ENCODE results near the gene OVOL1. TPM values are rescaled to one million over a fixed set of nuclear protein-coding genes. Genes with fewer than 3 reads are reported as not detected.
A peak's percentile ranks its signal among the peaks of the same experiment; 100 is the strongest.

The OVOL1 gene
- total RNA-seq, 1 donor from 2014 or later = 49.0 TPM

DNA sequence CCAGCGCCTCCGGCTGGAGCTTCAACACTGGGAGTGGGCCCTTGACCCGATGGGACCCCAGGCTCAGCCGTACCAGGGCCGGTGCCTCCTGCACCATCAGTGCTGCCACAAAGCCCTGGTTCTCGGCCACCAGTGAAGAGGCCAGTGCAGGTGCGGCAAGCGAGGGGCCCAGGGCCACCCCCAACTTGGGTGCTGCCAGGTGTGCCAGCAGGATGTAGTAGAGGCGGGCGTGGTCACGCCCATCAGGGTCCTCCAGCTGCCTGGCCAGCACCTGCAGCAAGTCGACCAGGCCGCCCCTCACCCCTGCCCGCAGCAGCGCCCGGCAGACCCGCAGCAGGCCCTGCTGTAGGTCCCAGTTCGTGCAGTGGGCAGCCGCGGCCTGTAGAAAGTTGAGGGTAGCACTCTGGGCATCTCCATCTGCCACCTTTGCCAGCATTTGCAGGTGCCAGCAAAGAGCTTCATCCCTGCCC lies 8.4 kb upstream of the OVOL1 start:
- ATAC-seq = no peak

DNA sequence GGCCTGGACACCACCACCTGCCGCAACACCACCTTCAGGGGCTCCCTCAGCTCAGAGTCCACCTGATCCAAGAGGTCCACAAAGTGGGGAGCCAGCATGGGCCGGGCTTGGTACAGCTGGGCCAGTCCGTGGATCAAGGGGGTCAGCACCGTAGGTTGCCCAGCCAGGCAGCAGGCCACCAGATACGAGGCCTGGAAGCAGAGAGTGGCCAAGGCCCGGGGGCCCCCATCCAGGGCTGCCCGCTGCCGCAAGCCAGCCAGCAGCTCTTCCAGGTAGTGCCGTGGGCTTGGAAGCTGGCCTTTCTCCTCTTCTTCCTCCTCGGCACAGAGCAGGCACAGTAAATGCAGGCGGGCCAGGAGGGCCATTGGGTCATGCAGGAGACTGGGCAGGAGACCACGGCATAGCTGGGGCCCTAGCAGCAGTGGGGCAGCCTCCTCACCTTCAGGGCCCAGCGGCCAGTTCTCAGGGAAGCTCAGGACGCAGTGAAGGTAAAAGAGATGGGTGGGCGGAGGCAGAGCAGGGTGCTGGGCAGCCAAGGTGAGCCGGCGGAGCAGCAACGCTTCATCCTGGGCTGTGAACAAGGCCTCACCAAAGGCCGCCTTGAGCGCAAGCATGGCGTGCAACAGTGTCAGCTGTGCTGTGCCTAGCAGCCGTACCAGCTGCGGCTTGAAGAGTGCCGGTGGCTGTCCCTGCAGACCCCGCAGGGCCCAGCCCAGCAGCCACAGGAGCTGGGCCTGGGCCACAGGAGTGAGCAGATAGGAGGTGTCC lies 7.8 kb upstream of the OVOL1 start:
- ATAC-seq = no peak

DNA sequence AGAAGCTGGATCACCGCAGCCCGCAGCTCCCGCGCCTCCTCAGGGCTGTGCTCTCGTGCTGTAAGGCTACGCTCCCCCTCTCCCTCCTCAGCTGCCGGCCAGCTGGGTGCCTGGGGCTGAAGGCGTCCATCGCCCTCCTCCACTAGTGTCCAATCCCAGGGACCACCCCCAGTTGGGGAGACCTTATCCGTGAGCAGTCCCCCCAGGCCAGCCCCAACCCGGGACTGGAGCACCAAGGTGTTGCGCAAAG lies 7.3 kb upstream of the OVOL1 start:
- ATAC-seq = no peak

DNA sequence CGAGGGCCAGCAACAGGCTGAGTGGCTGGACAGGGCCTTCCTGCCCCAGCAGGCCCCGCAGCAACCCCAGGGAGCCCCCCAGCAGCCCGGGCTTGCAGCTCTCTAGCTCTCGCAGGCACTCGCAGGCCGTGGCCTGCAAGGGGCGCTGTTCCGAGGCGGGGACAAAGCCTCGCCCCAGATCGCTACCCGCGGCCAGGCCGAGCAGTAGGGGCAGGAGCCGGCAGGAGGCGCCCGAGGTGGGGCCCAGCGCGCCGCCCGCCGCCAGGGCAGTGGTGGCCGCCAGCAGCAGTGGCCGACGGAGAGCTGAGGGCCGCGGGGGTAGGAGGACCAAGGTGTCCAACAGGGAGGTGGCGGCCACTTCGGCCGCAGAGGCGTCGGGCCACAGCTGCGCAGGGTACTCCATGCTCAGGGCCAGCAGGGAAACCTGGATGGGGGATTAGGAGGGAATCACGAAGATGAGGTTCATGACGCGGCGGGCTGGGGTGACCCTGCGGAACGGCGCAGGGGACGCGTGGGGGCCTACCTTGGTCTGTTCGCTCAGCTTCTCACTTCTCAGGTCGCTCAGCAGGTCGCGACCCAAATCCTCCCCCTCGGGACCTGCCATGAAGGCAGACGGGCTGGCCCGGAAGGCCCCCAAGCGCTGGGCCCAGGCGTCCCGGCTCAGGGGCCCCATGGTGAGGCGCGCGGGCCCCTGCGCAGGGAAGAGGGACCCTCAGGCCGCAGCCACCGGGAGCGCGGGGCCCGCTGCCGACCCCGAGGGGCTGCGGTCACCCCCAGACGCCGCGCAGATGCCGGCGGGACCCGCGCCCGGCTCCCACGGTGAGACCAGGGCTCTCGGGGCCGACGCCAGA lies 6.7 kb upstream of the OVOL1 start:
- ATAC-seq = peak; percentile 70

DNA sequence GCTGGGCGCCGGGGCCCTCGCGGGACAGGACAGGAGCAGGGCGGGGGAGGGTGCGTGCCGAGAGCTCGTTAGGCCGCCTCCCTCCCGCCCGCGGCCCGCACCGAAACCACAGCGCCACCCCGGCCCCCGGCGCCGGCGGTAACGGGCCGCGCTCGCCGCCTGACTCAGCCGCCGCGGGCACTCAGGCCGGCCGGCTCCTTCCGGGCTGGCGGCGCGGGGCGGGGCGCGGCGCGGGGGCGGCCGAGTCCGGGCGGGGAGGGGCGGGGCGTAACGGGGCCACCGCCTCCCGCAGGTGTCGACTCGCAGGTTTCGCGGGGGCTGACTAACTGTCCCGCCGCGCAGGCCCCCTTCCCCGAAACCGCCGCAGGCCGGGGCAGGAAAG lies 6.1 kb upstream of the OVOL1 start, which contains the start of gene AP5B1:
AP5B1 (minus strand) TSS at position 207 of the 382 bp plus-strand sequence. CDS start 385 bp downstream, outside the sequence.
- peak; percentile 66 for ATAC-seq

DNA sequence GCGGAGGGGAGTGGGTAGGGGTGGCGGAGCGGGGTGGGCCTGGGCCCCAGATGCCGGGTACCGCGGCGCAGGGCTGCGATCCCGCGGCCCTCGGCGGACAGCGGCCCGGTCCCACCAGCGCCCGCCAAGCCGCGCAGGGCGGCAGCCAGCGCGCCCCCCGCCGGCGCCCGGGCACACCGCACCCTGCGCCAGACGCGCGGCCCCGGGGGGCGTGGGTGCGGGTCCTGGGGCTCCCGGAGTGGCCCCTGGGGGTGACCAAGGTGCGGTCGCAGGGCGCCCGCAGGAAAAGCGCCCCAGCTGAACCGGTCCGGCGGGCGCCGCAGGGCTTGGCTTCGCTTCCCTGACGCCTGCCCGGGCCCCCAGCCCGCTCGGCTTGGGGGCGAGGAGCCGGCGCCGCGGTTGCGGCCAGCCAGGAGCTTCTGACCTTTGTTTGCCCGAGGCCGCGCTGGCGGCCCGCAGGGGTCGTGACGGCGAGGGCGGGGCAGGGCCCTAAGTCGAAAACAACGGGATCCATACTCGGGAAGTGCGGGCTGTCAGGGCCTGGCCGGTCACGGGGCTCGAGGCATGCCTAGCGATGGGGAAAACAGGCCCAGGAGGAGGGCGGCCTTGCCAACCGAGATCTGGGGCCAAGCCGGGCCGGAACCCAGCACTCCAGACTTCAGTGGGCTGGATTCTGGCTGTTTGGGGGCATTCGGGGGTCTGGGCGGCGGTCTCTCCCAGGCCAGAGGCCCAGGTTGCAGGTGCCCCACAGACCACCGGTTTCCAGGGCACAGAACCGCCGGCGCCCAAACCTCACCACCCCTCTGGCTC lies 5.5 kb upstream of the OVOL1 start:
- ATAC-seq = peak; percentile 9

DNA sequence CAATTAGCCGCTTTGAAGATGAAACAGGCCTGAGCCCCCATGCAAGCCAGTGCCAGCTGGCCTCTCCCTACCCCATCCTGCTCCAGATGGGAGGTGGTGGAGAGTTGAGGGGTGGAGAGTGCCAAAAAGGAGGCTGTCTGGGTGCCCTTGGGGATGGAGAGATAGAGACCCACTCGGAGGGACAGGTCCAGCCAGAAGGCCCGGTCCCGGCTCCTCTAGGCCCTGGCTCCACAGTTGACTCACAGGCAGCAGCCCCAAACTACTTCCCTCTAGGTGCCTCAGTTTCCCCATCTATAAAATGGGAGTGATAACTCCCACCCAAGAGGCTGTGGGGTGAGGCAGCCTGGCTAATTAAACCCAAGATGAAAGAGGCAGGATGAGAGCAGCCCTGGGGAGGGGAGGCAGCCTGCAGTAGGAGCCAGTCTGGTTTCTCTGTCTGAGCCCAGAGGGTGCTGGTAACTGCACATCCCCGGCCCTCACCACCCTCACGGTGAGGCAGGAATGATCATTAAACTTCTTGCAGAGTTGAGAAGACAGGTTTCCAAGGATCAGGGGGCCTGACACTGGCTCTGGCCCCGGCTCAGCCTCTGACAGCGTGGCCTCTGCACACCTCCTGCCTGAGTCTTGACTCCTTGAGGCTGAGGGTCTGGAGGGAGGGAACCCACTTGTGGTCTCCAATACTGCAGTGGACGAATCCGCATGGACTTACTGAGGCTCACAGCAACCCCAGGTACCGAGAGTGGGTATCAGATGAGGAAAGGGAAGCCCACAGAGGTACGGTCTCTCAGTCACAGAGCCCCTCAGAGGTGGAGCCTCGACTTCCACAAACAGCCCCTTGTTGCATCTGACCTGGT lies 4.7 kb upstream of the OVOL1 start:
- ATAC-seq = no peak

DNA sequence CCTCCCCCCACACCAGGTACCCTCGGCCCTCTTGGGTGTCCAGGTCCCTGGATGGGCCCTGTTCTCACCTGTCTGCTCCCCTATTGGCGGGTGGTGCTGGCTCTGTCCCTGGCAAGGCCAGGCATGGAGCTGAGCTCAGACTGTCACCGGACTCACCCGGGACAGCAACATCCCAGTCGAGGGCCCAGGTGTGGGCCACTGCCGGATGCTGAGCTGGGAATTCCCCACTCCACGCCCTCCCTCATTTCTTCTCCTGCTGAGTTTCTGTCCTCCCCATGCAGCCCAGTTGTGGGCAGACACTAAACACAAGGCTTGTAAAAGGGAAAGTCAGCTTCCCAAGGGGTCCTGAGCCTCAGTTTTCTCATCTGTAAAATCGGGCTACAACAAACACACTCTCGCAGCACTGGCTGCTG lies 4.0 kb upstream of the OVOL1 start:
- no peak for ATAC-seq

DNA sequence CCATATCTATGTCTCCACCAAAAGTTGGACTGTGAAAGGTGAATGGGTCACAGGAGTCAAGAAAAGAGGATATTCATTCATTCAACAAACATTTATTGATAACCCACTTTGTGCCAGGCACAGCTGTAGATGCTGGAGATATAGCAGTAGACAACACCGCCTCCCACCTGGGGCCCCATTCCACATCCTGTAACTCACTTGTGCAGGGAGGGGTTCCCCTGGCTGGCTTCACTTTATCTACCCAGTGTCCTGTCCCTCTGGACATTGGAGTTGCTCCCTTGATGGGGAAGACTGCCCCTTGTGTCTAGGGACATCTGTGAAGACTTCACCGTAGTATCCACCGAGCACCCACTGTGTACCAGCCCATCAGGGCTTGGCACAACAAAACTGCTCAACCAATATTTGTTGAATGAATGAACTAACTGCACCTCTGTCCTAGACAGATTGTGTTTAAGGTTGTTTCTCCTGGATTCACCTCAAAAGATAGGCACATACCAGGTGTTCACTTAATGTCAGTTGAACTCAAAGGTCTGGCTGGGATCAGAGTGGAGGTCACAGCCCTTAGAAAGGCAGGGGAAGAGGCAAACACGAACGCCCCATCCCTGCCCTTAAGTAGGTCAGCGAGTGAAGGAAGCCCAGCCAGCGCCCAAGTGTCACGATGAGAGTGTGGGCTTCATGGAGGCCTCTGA lies 1.4 kb upstream of the OVOL1 start:
- ATAC-seq = no peak

DNA sequence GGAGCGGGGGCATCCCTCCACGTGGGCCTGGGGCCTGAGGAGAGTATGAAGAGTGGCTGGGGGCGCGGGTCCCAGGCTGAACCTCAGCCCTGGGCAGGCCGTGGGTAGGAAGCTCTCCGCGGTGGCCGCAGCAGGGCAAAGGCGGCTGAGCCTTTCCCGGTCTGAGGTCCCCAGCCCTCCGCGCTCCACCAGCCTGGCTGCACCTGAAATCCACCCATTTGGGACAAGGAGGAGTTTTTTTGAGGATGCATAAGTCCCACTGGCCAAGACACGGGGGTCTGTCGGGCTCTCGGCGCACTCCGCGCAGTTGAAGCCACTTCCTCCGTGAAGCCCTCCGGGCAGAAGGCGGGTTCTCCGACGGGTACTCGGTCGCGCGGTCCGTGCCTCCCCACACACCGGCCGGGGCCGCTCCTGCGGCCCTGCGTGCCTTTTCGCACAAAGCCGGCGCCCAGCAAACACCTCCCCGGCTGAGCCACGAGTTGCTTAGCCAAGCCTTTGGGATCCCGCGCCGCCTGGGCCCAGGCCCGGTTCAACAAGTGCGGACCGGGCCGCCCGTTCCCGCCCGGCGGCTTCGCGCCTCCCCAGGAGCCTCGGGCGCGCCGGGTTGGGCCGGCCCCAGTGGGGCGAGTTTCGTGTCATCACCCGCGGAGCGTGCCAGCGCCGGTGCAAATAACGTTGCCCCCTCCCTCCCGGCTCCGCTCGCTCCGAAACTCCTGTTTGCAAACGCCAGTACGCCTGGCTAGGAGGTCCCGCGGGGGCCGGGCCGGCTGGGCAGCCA lies 666 bp upstream of the OVOL1 start:
- ATAC-seq = peak; percentile 75

DNA sequence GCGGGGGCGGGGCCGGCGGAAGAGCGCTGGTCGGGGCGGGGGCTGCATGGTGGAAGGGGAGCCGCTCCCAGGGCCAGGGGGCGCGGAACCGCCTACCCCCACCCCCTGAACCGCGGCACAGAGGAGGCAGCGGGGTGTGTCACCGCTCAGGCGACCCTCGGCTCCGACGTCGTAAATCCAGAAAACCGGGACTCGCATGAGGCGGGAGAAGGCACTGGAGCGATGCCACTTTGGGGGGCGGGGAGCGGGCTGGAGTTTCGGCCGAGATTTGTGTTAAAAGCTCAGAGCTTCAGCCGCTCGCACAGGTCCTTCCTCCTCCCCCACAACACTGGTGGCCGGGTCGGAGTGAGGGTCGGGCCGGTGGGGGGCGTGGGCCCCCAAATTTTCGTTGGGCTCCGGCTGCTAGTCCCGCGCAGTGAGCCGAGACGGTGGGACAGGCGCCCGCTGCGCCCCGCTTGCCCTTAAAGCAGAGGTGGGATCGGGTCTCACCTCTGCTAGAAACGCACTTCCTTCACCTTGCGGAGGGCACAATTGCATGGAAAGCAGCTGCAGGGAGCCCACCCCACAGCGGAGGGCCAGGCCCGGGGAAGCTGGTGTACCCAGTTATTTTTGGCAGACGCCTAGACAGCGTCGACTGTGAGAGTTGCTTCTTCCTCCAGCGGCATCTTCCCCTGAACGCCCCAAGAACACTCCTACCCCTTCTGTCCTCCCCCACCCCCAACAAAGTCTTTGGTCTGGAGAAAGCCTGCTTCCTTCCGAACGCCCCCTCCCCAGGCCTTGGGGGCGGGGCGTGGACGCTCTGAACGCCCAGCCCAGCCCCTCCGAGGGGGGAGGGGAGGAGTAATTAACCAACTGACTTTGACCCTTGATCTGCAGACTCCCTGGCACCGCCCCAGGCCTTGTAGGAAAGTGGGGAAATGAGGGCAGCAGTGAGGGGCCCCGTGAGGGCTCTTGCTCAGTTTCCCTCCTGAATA lies 1.1 kb downstream of the OVOL1 start:
- no peak for ATAC-seq

DNA sequence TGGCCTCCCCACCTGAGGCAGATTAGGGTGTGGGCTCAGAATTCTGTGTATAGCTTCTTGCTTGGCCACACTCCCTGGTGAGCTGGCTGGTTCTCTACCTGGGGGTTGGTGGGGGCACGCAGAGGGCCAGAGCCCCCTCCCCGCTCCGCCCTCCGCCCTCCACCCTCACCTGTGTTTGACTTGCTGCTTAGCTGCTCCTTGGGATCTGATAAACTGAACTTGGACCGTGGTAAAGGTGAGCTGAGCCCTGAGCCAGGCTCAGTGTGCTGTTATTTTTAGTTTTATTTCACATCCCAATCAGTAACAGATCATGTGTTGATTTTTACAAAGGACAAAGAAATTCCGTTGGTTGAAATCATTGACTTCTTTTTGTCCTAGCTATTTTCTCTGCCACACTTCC lies 2.0 kb downstream of the OVOL1 start:
- no peak for ATAC-seq

DNA sequence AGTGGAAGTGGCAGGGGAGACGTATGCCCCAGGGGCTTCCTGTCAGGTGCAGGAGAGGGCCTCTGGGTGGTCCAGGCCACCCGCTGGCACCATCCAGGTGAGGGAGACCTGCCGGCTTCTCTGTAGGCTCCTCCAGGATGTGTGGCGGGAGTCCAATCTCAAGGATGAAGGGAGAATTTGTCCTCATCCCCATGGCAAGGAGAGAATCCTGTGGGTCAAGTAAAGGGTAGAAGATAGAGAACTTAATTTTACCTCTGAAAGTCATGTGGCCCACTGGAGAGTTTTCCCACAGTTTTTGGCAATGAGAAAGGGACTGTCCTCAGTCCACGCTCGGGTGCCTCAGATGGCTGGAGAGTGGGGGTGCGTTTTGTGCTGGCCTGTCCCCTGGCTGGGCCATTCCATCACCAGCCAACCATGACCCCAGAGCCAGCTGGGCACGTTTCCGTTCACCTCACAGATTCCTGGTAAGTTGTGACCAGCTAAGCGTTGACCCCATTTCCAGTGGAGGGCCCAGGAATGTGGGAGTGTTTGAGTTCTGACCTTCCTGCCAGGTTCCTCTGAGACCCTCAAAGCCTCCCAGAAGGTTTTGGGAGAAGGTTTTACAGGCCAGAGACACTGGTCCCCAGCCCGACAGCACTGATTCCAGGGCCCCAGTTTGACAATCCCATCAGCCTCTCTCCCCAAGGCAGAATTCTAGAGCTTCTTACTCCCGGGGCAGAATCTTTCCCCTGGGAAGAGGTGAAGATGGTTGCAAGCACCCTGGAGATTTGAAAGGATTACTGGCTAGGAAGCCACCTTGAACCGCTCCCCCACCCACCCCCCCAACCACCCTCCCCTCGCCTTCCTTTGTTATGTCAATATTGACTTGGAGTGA lies 2.6 kb downstream of the OVOL1 start:
- ATAC-seq = no peak

DNA sequence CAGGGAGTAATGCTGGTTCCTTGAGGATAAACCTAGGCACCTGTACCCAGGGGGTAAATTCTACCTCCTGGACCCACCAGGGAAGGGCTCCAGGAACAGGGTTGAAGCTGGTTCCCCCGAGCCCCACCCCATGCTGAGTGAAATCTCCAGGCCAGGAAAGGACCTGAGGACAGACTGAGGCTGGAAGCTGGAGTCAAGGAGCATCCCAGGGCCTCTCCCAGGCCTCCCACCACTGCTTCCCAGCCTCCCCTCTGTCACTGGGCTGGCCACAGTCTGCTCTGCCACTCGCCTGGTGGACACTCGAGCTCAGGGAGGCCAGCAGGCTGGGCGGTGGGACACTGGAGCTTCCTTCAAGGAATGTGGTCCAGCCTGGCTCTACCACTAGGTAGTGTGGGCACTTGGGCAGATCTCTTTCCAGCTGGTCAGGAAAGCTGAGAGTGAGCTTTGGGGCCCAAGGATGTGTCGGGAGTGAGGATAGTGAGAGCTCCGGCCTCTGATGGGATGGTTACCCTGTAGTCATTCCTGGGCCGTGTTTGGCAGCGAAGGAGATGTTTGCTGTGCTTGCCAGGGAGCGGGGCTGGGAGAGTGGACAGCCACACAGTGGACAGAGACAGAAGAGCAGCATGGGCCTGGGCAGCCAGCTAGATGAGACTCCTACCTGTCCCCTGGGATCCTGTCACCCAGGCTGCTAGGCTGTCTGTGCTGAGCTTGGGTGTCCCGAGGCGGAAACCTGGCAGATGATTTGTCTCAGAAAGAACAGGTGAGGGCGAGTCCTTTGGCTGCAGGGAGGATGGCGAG lies 3.4 kb downstream of the OVOL1 start:
- no peak for ATAC-seq

DNA sequence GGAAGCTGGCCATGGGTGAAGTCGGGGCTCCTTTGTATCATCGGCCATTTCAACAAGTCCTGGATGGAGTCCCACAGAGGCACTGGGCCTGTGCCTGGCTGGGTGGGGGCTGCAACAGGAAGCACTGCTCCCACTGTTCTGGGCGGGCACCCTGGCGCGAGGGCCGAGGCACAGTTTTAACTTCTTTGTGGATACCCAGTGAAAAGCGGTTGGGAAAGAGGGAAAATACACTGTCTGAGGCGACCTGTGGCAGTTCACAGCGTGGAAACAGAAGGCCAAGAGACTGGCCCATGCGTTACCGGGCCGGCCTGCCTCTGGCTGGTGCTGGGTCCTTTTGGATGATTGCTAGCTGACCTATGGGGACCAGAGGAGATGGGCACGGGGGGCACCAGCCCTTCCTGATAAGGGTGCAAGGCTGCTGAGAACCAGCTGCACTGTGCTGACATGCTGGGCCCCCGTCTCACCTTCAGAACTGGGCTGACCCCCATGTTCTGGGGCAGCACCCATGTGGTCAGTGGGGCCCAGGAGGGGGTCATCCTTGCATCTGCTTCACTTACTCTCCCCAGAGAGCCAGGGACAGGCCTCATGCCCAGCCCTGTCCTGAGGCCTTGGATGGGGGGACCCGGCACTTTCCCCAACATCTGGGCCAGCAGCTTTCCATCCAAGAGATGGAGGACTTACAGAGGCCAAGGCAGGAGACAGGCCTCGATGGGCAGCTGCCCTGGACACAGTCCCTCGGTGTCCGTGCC lies 4.2 kb downstream of the OVOL1 start:
- ATAC-seq = no peak

DNA sequence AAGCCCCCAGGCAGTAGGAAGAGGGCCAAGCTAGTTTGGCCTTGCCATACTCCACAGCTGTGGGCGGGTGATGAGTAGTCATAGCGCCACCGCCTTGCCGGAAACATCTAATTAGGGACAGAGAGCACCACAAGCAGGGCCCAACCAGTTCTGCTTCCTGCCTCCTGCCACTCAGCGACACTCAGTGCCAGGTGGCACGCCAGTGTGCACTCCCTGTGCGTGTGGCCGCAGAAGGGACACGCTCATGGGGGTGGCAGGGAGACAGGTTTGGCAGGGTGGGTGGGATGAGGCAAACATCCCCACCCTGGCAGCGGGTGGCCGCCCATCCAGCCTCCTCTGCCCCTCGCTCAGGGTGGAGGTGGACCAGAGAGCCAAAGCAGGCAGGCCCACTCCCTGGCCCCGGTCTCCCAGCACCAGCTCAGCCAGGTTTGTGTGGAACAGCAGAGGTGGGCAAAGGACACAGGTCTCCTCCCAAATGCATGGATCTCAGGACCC lies 4.9 kb downstream of the OVOL1 start:
- ATAC-seq = peak; percentile 56

DNA sequence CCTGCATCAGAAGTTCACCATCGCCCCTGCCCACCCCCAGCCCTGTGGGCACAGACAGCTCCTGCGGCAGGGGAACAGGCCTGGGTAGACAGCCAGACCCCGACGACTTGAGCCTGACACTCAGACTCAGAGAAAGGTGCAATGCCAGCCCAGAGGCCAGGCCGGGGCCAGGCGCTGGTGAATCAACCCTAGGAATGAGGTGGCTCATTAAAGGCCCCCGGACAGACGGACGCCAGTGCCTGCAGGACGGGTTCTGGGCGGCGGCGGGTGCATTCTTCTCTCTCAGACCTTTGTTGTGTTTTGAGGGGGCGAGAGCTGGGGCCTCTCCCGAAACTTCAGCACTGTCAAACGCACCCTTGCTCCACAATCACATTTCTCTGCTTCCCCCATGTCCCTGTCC lies 5.6 kb downstream of the OVOL1 start:
- peak; percentile 32 for ATAC-seq

Data from esophagus mucosa (tissue), 1 donor.